Activated CD8-positive, alpha-beta memory T cell treated with anti-CD3 and anti-CD28 coated beads for 36 hours (primary cell): ENCODE results near the gene GLUD2. TPM values are rescaled to one million over a fixed set of nuclear protein-coding genes. Genes with fewer than 3 reads are reported as not detected.

Experiments used
- CTCF ChIA-PET: fragments of 350-600 bp; sonication (Branson Sonifier 250); formaldehyde crosslinking; loops from one replicate; lab custom pipeline; 2021; ENCODE audit warnings: antibody characterized with exemption; lab: Charles Lee
- POLR2A ChIA-PET: fragments of 350-600 bp; sonication (Branson Sonifier 250); formaldehyde crosslinking; loops from one replicate; lab custom pipeline; 2021; ENCODE audit warnings: antibody characterized with exemption; lab: Charles Lee
- total RNA-seq, 2 experiments: library from RNA; stranded (reverse); gene quantifications; one replicate each; pipeline ENCODE4 v1.2.3, GENCODE V29; 2021

The GLUD2 gene
- total RNA-seq, 2 experiments from 2014 or later: 0.55 to 1.4 TPM

GRCh38 chrX:121085612-121086010 lies 38.2 kb downstream of the GLUD2 start:
- ChIA-PET POLR2A (no interaction called here), CTCF (interaction anchor here (0.6 kb wide), 1 partner anchor 21 kb away, joined by 4 read pairs; no protein-coding TSS in a partner anchor)

- ChIA-PET CTCF (no interaction called here), POLR2A (no interaction called here)
Observed at GRCh38 chrX:121093011-121093410, 45.6 kb downstream of the GLUD2 start.

Other genes starting within 250 kb of the GLUD2 start
- gene CT47B1, start 171.7 kb upstream of the GLUD2 start, total RNA-seq: not detected
- not detected for gene CT47A11, start 110.5 kb upstream of the GLUD2 start, total RNA-seq
- not detected for gene CT47A10, start 105.6 kb upstream of the GLUD2 start, total RNA-seq
- gene CT47A9, start 100.7 kb upstream of the GLUD2 start, total RNA-seq: not detected
- gene CT47A8, start 95.9 kb upstream of the GLUD2 start, total RNA-seq: not detected
- gene CT47A7, start 91.0 kb upstream of the GLUD2 start, total RNA-seq: not detected
- not detected for gene CT47A6, start 86.1 kb upstream of the GLUD2 start, total RNA-seq
- not detected for gene CT47A5, start 81.3 kb upstream of the GLUD2 start, total RNA-seq
- not detected for gene CT47A4, start 76.4 kb upstream of the GLUD2 start, total RNA-seq
- not detected for gene CT47A3, start 71.5 kb upstream of the GLUD2 start, total RNA-seq
- gene CT47A2, start 66.7 kb upstream of the GLUD2 start, total RNA-seq: not detected
- not detected for gene CT47A1, start 61.9 kb upstream of the GLUD2 start, total RNA-seq